ENCODE measurements around the gene TRAPPC12. TPM values are rescaled to one million over a fixed set of nuclear protein-coding genes. Genes with fewer than 3 reads are reported as not detected.

The TRAPPC12 gene
- total RNA-seq, 1 donor = 67.0 TPM

DNA sequence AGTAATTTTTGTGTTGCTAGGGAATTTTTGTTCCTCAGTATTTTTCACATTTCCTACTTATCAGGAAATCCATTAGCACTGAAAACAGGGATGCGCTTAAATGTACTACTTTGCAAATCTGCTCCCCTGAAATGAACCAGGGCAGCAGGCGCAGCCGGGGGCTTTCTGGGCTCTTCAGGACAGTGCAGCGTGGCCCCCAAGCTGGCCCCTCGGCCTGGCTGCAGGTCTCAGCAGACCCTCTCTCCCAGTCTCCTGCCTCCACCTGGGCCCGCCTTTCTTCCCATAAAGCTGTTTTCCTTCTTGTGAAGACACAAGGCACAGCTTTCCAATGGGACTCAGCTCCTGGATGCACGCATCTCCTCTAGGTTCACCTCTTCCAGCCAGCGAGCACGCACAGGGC lies 37.2 kb upstream of the TRAPPC12 start:
- Histone ChIP-seq H3K4me1 (ENCODE audit: insufficient read depth, low read length) (no peaks in the 10 kb centered on the region), H3K4me2 (ENCODE audit: insufficient read depth, low read length) (no peak overlapping the region), H3K27me3 (ENCODE audit: insufficient read depth, low read length) (no peaks in the 10 kb centered on the region), H3K27ac (ENCODE audit: low read depth, low read length) (no peak overlapping the region), H4K20me1 (ENCODE audit: insufficient read depth, low read length) (peaks cover 6% of the 10 kb centered on the region), H3K36me3 (ENCODE audit: insufficient read depth, low read length) (no peaks in the 10 kb centered on the region), H3K79me2 (ENCODE audit: insufficient read depth, low read length) (no peaks in the 10 kb centered on the region), H3K9me3 (ENCODE audit: low read depth, low read length) (no peaks in the 10 kb centered on the region), H2AFZ (ENCODE audit: low read length) (no peak overlapping the region), H3K4me3 (ENCODE audit: insufficient read depth, low read length) (no peak overlapping the region)
- DNase-seq (ENCODE audit: insufficient read length, low spot score, missing footprints) = no peak
- TF ChIP-seq, protein P1, sequence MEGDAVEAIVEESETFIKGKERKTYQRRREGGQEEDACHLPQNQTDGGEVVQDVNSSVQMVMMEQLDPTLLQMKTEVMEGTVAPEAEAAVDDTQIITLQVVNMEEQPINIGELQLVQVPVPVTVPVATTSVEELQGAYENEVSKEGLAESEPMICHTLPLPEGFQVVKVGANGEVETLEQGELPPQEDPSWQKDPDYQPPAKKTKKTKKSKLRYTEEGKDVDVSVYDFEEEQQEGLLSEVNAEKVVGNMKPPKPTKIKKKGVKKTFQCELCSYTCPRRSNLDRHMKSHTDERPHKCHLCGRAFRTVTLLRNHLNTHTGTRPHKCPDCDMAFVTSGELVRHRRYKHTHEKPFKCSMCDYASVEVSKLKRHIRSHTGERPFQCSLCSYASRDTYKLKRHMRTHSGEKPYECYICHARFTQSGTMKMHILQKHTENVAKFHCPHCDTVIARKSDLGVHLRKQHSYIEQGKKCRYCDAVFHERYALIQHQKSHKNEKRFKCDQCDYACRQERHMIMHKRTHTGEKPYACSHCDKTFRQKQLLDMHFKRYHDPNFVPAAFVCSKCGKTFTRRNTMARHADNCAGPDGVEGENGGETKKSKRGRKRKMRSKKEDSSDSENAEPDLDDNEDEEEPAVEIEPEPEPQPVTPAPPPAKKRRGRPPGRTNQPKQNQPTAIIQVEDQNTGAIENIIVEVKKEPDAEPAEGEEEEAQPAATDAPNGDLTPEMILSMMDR (IDR thresholded peaks at IDR 0.05; ENCODE audit: extremely low read depth, low read depth, low read length) = no peak

DNA sequence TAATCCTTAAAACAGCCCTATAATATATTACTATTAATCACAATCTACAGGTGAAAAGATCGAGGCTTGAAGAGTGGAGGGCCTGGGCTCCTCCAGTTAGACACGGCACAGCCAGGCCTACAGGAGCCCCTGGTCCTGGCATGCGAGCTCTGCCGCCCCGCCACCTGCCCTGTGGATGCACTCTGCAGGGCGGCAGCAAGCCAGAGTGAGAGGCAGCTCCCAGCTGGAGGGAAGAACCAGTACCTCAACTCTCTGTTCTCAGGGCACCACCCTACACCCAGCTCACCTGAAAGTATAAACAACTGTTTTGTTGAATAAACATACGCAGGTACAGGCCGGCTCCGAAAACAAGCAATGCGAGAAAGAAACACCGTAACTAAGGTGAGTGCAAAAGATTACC lies 36.5 kb upstream of the TRAPPC12 start:
- Histone ChIP-seq H3K9me3 (ENCODE audit: low read depth, low read length) (no peaks in the 10 kb centered on the region), H3K4me2 (ENCODE audit: insufficient read depth, low read length) (no peak overlapping the region), H3K27me3 (ENCODE audit: insufficient read depth, low read length) (no peaks in the 10 kb centered on the region), H3K4me1 (ENCODE audit: insufficient read depth, low read length) (no peaks in the 10 kb centered on the region), H3K79me2 (ENCODE audit: insufficient read depth, low read length) (no peaks in the 10 kb centered on the region), H2AFZ (ENCODE audit: low read length) (no peak overlapping the region), H3K27ac (ENCODE audit: low read depth, low read length) (no peak overlapping the region), H4K20me1 (ENCODE audit: insufficient read depth, low read length) (peaks cover 6% of the 10 kb centered on the region), H3K36me3 (ENCODE audit: insufficient read depth, low read length) (no peaks in the 10 kb centered on the region), H3K4me3 (ENCODE audit: insufficient read depth, low read length) (no peak overlapping the region)
- TF ChIP-seq, protein P1 (IDR thresholded peaks at IDR 0.05; ENCODE audit: extremely low read depth, low read depth, low read length) = no peak
- no peak for DNase-seq (ENCODE audit: insufficient read length, low spot score, missing footprints)

DNA sequence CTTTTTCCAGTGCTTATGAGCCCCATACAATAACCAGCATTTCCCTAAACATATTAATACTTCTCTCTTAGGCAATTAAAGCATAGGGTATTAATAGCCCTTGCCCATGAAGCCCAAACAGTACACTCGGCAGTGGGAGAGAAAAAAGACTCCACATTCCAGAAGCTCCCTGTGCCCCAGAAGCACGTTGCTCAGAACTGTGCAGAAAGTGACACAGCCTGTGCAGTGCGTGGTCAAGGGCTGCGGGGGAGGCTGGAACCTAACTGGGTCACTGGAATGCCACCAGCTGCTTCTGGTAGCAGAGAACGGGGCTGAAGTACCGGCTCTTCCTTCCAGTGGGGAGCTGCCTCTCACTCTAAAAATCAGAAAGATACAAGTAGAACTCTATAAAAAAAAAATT lies 34.6 kb upstream of the TRAPPC12 start:
- no peak for DNase-seq (ENCODE audit: insufficient read length, low spot score, missing footprints)
- H3K4me1 ChIP-seq (ENCODE audit: insufficient read depth, low read length) = no peaks in the 10 kb centered on the region
- peaks cover 9% of the 10 kb centered on the region for H4K20me1 ChIP-seq (ENCODE audit: insufficient read depth, low read length)
- no peak overlapping the region for H3K27ac ChIP-seq (ENCODE audit: low read depth, low read length)
- H2AFZ ChIP-seq (ENCODE audit: low read length) = no peak overlapping the region
- TF ChIP-seq, protein P1 (IDR thresholded peaks at IDR 0.05; ENCODE audit: extremely low read depth, low read depth, low read length) = no peak
- H3K4me3 ChIP-seq (ENCODE audit: insufficient read depth, low read length) = no peak overlapping the region
- no peaks in the 10 kb centered on the region for H3K79me2 ChIP-seq (ENCODE audit: insufficient read depth, low read length)
- H3K9me3 ChIP-seq (ENCODE audit: low read depth, low read length) = no peaks in the 10 kb centered on the region
- no peak overlapping the region for H3K4me2 ChIP-seq (ENCODE audit: insufficient read depth, low read length)
- H3K27me3 ChIP-seq (ENCODE audit: insufficient read depth, low read length) = no peaks in the 10 kb centered on the region
- H3K36me3 ChIP-seq (ENCODE audit: insufficient read depth, low read length) = no peaks in the 10 kb centered on the region

DNA sequence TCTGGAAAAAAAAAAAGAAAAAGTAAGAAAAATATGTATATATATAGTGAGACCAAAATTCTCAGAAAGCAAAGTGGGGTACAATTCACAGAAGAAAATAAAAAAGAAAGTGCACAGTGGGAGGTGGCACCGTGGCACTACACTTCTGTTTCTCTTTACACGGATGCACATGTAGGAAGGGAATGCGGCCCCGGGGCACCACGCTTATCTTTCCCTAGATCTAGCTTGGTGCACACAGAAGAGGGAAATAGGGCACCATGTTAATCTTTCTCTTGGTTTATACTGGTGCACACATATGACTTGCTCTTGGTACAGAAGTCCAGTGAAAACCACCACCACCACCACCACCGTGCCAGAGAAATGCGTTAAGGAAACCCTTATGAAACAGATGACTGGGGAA lies 33.9 kb upstream of the TRAPPC12 start:
- H3K4me3 ChIP-seq (ENCODE audit: insufficient read depth, low read length) = no peak overlapping the region
- DNase-seq (ENCODE audit: insufficient read length, low spot score, missing footprints) = no peak

More for the DNA sequence above, 33.9 kb upstream of the TRAPPC12 start:
- peaks cover 9% of the 10 kb centered on the region for H4K20me1 ChIP-seq (ENCODE audit: insufficient read depth, low read length)
- no peak overlapping the region for H2AFZ ChIP-seq (ENCODE audit: low read length)
- H3K36me3 ChIP-seq (ENCODE audit: insufficient read depth, low read length) = no peaks in the 10 kb centered on the region
- TF ChIP-seq, protein P1 (IDR thresholded peaks at IDR 0.05; ENCODE audit: extremely low read depth, low read depth, low read length) = no peak
- H3K9me3 ChIP-seq (ENCODE audit: low read depth, low read length) = no peaks in the 10 kb centered on the region
- H3K4me1 ChIP-seq (ENCODE audit: insufficient read depth, low read length) = no peaks in the 10 kb centered on the region
- H3K79me2 ChIP-seq (ENCODE audit: insufficient read depth, low read length) = no peaks in the 10 kb centered on the region
- no peaks in the 10 kb centered on the region for H3K27me3 ChIP-seq (ENCODE audit: insufficient read depth, low read length)
- no peak overlapping the region for H3K4me2 ChIP-seq (ENCODE audit: insufficient read depth, low read length)
- H3K27ac ChIP-seq (ENCODE audit: low read depth, low read length) = no peak overlapping the region
